OCI-LY3 (cell line): ENCODE measurements around the gene TIMM22.

Source experiments
- H2AFZ ChIP-seq: fragments of 200-600, 300-600 bp; shearing (Covaris generic); 2 replicates; pipeline ENCODE4 v1.6.0; 2014; ENCODE audit warnings: antibody characterized with exemption, low read depth, low read length
- H3K27ac ChIP-seq: fragments of 200-600, 300-600 bp; sonication (generic); 2 replicates; pipeline ENCODE4 v1.5.1; 2014; ENCODE audit warnings: mild to moderate bottlenecking, low read length, moderate library complexity, mixed read lengths
- H3K27me3 ChIP-seq: fragments of 200-600, 300-600 bp; sonication (generic); 2 replicates; pipeline ENCODE4 v1.6.1; 2014; ENCODE audit warnings: low read depth, low read length, mixed read lengths
- H3K36me3 ChIP-seq: fragments of 200-600, 300-600 bp; sonication (generic); replicated peaks from 2 replicates; pipeline ENCODE3; 2014; ENCODE audit warnings: low read depth, low read length, mixed read lengths
- H3K4me1 ChIP-seq: fragments of 300-600, 200-600 bp; sonication (generic); 2 replicates; pipeline ENCODE4 v1.6.1; 2014; ENCODE audit warnings: low read length, mixed read lengths
- H3K4me2 ChIP-seq: fragments of 200-600, 300-600 bp; sonication (generic); 2 replicates; pipeline ENCODE4 v1.6.1; 2014; ENCODE audit warnings: low read length, mixed read lengths
- H3K4me3 ChIP-seq: fragments of 300-600, 200-600 bp; sonication (generic); 2 replicates; pipeline ENCODE4 v1.5.1; 2014; ENCODE audit warnings: antibody characterized with exemption, mild to moderate bottlenecking, low read length, moderate library complexity
- H3K79me2 ChIP-seq: fragments of 300-600, 200-600 bp; shearing (Covaris generic); 2 replicates; pipeline ENCODE4 v1.6.1; 2014; ENCODE audit warnings: mild to moderate bottlenecking, low read length, mixed read lengths
- H3K9ac ChIP-seq: fragments of 300-600, 200-600 bp; shearing (Covaris generic); 2 replicates; pipeline ENCODE4 v1.6.0; 2014; ENCODE audit warnings: mild to moderate bottlenecking, low read length, moderate library complexity
- H3K9me3 ChIP-seq: fragments of 200-600, 300-600 bp; shearing (Covaris generic); 2 replicates; pipeline ENCODE4 v1.6.1; 2014; ENCODE audit warnings: low read length, mixed read lengths; ENCODE audit not compliant: insufficient read depth
- H4K20me1 ChIP-seq: fragments of 200-600, 300-600 bp; sonication (generic); 2 replicates; pipeline ENCODE4 v1.6.1; 2016; ENCODE audit warnings: low read length, mixed read lengths; ENCODE audit not compliant: insufficient read depth
- CTCF ChIP-seq: fragments of 200-600, 300-600 bp; sonication (generic); IDR thresholded peaks from 2 replicates; pipeline ENCODE4 v1.5.1; 2014; ENCODE audit warnings: antibody characterized with exemption, low read length, low read depth
- EZH2phosphoT487 ChIP-seq: fragments of 200-600 bp; shearing (Covaris generic); IDR thresholded peaks from 2 replicates; pipeline ENCODE4 v1.6.1; 2018; ENCODE audit warnings: antibody characterized with exemption, mixed run types, low read depth

The TIMM22 gene

GRCh38 chr17:1039511-1040215, 42.7 kb downstream of the TIMM22 start:
- no peaks in the 10 kb centered on the region for H3K36me3 ChIP-seq
- no peak overlapping the region for H3K27ac ChIP-seq
- no peaks in the 10 kb centered on the region for H4K20me1 ChIP-seq
- TF ChIP-seq CTCF (no peak), EZH2phosphoT487 (no peak)
- no peak overlapping the region for H2AFZ ChIP-seq
- no peaks in the 10 kb centered on the region for H3K4me1 ChIP-seq
- no peak overlapping the region for H3K9ac ChIP-seq
- no peaks in the 10 kb centered on the region for H3K9me3 ChIP-seq
- no peaks in the 10 kb centered on the region for H3K27me3 ChIP-seq
- H3K4me3 ChIP-seq: no peak overlapping the region
- no peak overlapping the region for H3K4me2 ChIP-seq
- no peaks in the 10 kb centered on the region for H3K79me2 ChIP-seq

- H3K36me3 ChIP-seq: no peaks in the 10 kb centered on the region
- no peaks in the 10 kb centered on the region for H3K4me1 ChIP-seq
- H3K27me3 ChIP-seq: no peaks in the 10 kb centered on the region
- H3K79me2 ChIP-seq: no peaks in the 10 kb centered on the region
- no peaks in the 10 kb centered on the region for H3K9me3 ChIP-seq
- H3K4me3 ChIP-seq: no peak overlapping the region
- H2AFZ ChIP-seq: no peak overlapping the region
- H3K9ac ChIP-seq: no peak overlapping the region
- TF ChIP-seq EZH2phosphoT487 (no peak), CTCF (no peak)
- no peak overlapping the region for H3K4me2 ChIP-seq
- no peaks in the 10 kb centered on the region for H4K20me1 ChIP-seq
- no peak overlapping the region for H3K27ac ChIP-seq
Measured at GRCh38 chr17:1040216-1040600, 43.3 kb downstream of the TIMM22 start.

- Histone ChIP-seq H3K4me1 (no peaks in the 10 kb centered on the region), H3K27me3 (no peaks in the 10 kb centered on the region), H3K9ac (no peak overlapping the region)
Measured at GRCh38 chr17:1041746-1042145, 44.8 kb downstream of the TIMM22 start.

GRCh38 chr17:1042486-1042885, 45.6 kb downstream of the TIMM22 start:
- no peak overlapping the region for H3K27ac ChIP-seq
- H3K4me1 ChIP-seq: no peaks in the 10 kb centered on the region
- no peaks in the 10 kb centered on the region for H4K20me1 ChIP-seq
- no peak overlapping the region for H3K4me2 ChIP-seq
- no peak overlapping the region for H2AFZ ChIP-seq
- H3K4me3 ChIP-seq: no peak overlapping the region
- H3K36me3 ChIP-seq: no peaks in the 10 kb centered on the region
- TF ChIP-seq EZH2phosphoT487 (no peak), CTCF (no peak)
- no peak overlapping the region for H3K9ac ChIP-seq
- H3K27me3 ChIP-seq: no peaks in the 10 kb centered on the region
- H3K9me3 ChIP-seq: no peaks in the 10 kb centered on the region
- no peaks in the 10 kb centered on the region for H3K79me2 ChIP-seq

More at GRCh38 chr17:1041746-1042145, 44.8 kb downstream of the TIMM22 start:
- Histone ChIP-seq H3K79me2 (no peaks in the 10 kb centered on the region), H3K4me2 (no peak overlapping the region), H2AFZ (no peak overlapping the region), H3K27ac (no peak overlapping the region), H3K36me3 (no peaks in the 10 kb centered on the region), H3K4me3 (no peak overlapping the region), H3K9me3 (no peaks in the 10 kb centered on the region), H4K20me1 (no peaks in the 10 kb centered on the region)
- TF ChIP-seq EZH2phosphoT487 (no peak), CTCF (no peak)
